H9 (cell line): Measurements from ENCODE around the gene DCP1A. TPM values are rescaled to one million over a fixed set of nuclear protein-coding genes. Genes with fewer than 3 reads are reported as not detected.

Source experiments
- DNase-seq: peaks from one replicate; pipeline ENCODE4 v3.0.0-alpha.2; 2017
- H2AFZ ChIP-seq: one replicate; pipeline ENCODE4 v1.6.1; 2013; ENCODE audit warnings: mild to moderate bottlenecking, low read length, control low read depth, moderate library complexity
- H2AK5ac ChIP-seq: 2 replicates; pipeline ENCODE4 v1.6.1; 2013; ENCODE audit warnings: low read length, control low read depth, mixed read lengths; ENCODE audit not compliant: insufficient read length
- H2BK120ac ChIP-seq: one replicate; pipeline ENCODE4 v1.6.1; 2013; ENCODE audit warnings: low read depth, mild to moderate bottlenecking, low read length, control low read depth, inconsistent platforms; ENCODE audit not compliant: poor library complexity, severe bottlenecking
- H2BK12ac ChIP-seq: 2 replicates; pipeline ENCODE4 v1.6.1; 2013; ENCODE audit warnings: low read length, control low read depth, mixed read lengths, low read depth; ENCODE audit not compliant: insufficient read length
- H2BK15ac ChIP-seq: 2 replicates; pipeline ENCODE4 v1.6.1; 2013; ENCODE audit warnings: low read depth, low read length, control low read depth
- H2BK20ac ChIP-seq: one replicate; pipeline ENCODE4 v1.6.1; 2013; ENCODE audit warnings: low read depth, mild to moderate bottlenecking, low read length, control low read depth, inconsistent platforms; ENCODE audit not compliant: poor library complexity, severe bottlenecking
- H2BK5ac ChIP-seq: 2 replicates; pipeline ENCODE4 v1.6.1; 2013; ENCODE audit warnings: low read length, control low read depth, mixed read lengths; ENCODE audit not compliant: insufficient read length
- H3K14ac ChIP-seq: 2 replicates; pipeline ENCODE4 v1.6.1; 2013; ENCODE audit warnings: low read length, control low read depth; ENCODE audit not compliant: insufficient read depth
- H3K18ac ChIP-seq: 2 replicates; pipeline ENCODE4 v1.6.1; 2013; ENCODE audit warnings: low read depth, mild to moderate bottlenecking, mixed read lengths, low read length, control low read depth; ENCODE audit not compliant: insufficient read length
- H3K23ac ChIP-seq: 2 replicates; pipeline ENCODE4 v1.6.1; 2013; ENCODE audit warnings: low read length, control low read depth, mixed read lengths, low read depth; ENCODE audit not compliant: insufficient read length
- H3K23me2 ChIP-seq: 2 replicates; pipeline ENCODE4 v1.6.1; 2013; ENCODE audit warnings: low read depth, mild to moderate bottlenecking, mixed read lengths, low read length, control low read depth; ENCODE audit not compliant: insufficient read length, poor library complexity, severe bottlenecking
- H3K27ac ChIP-seq: 2 replicates; pipeline ENCODE4 v1.5.1; 2013; ENCODE audit warnings: low read length, control low read depth, mixed read lengths, low read depth; ENCODE audit not compliant: insufficient read length
- H3K27me3 ChIP-seq: 2 replicates; pipeline ENCODE4 v1.6.1; 2013; ENCODE audit warnings: low read length, control low read depth, inconsistent platforms; ENCODE audit not compliant: insufficient read depth
- H3K4ac ChIP-seq: 2 replicates; pipeline ENCODE4 v1.6.1; 2013; ENCODE audit warnings: low read depth, mild to moderate bottlenecking, control low read depth, inconsistent platforms, low read length, moderate library complexity
- H3K4me1 ChIP-seq: 2 replicates; pipeline ENCODE4 v1.6.1; 2013; ENCODE audit warnings: low read length, control low read depth, inconsistent platforms; ENCODE audit not compliant: insufficient read depth
- H3K4me2 ChIP-seq: 2 replicates; pipeline ENCODE4 v1.6.1; 2013; ENCODE audit warnings: low read length, control low read depth, mixed read lengths; ENCODE audit not compliant: insufficient read length, insufficient read depth
- H3K56ac ChIP-seq: 2 replicates; pipeline ENCODE4 v1.6.1; 2013; ENCODE audit warnings: low read depth, mild to moderate bottlenecking, mixed read lengths, low read length, control low read depth; ENCODE audit not compliant: insufficient read length
- H3K79me1 ChIP-seq: 2 replicates; pipeline ENCODE4 v1.6.1; 2013; ENCODE audit warnings: low read depth, mild to moderate bottlenecking, moderate library complexity, low read length, control low read depth, inconsistent platforms; ENCODE audit not compliant: insufficient read depth, poor library complexity, severe bottlenecking
- H3K79me2 ChIP-seq: 2 replicates; pipeline ENCODE4 v1.6.1; 2013; ENCODE audit warnings: low read length, control low read depth, inconsistent platforms; ENCODE audit not compliant: insufficient read depth
- H3K9ac ChIP-seq: 2 replicates; pipeline ENCODE4 v1.6.1; 2013; ENCODE audit warnings: low read length, control low read depth, mixed read lengths; ENCODE audit not compliant: insufficient read length; ENCODE audit errors: extremely low read depth
- H3K9me3 ChIP-seq: one replicate; pipeline ENCODE4 v1.6.1; 2013; ENCODE audit warnings: low read depth, low read length, inconsistent platforms; ENCODE audit not compliant: control insufficient read depth
- H3T11ph ChIP-seq: one replicate; pipeline ENCODE4 v1.6.1; 2013; ENCODE audit warnings: mild to moderate bottlenecking, low read length, control low read depth, inconsistent platforms
- H4K20me1 ChIP-seq: one replicate; pipeline ENCODE4 v1.6.1; 2013; ENCODE audit not compliant: control insufficient read depth, insufficient read length, insufficient read depth
- H4K5ac ChIP-seq: 2 replicates; pipeline ENCODE4 v1.6.1; 2013; ENCODE audit warnings: low read depth, mild to moderate bottlenecking, mixed read lengths, low read length, control low read depth; ENCODE audit not compliant: insufficient read length
- H4K8ac ChIP-seq: replicated peaks from 2 replicates; pipeline ENCODE4 v1.6.1; 2013; ENCODE audit warnings: low read length, control low read depth, mixed read lengths, low read depth; ENCODE audit not compliant: insufficient read length
- H4K91ac ChIP-seq: 2 replicates; pipeline ENCODE4 v1.6.1; 2013; ENCODE audit warnings: low read depth, mild to moderate bottlenecking, moderate library complexity, mixed read lengths, low read length, control low read depth; ENCODE audit not compliant: insufficient read length
- H3K27ac Mint-ChIP-seq, 3 experiments: 2 replicates in 2 of 3; 3 replicates in 1 of 3; pipeline ENCODE4 v1.8.0; 2020 to 2021; ENCODE audit warnings: mixed read lengths in 3 of 3, mild to moderate bottlenecking in 1 of 3, moderate library complexity in 1 of 3
- H3K27me3 Mint-ChIP-seq: 2 replicates; pipeline ENCODE4 v1.8.0; 2021; ENCODE audit warnings: low read depth, mild to moderate bottlenecking, moderate library complexity, mixed read lengths
- H3K36me3 Mint-ChIP-seq, 3 experiments: 2 replicates in 2 of 3; 3 replicates in 1 of 3; pipeline ENCODE4 v1.8.0; 2020 to 2021; ENCODE audit warnings: low read depth in 3 of 3, mixed read lengths in 3 of 3; ENCODE audit not compliant: insufficient read depth in 1 of 3
- H3K4me1 Mint-ChIP-seq, 2 experiments: 2 replicates each; pipeline ENCODE4 v1.8.0; 2020; ENCODE audit warnings: mixed read lengths in 2 of 2
- H3K4me3 Mint-ChIP-seq, 2 experiments: 2 replicates in 1 of 2; 3 replicates in 1 of 2; pipeline ENCODE4 v1.8.0; 2020 to 2021; ENCODE audit warnings: mild to moderate bottlenecking in 2 of 2, mixed read lengths in 2 of 2, moderate library complexity in 1 of 2
- H3K9me3 Mint-ChIP-seq, 2 experiments: 2 replicates in 1 of 2; 3 replicates in 1 of 2; pipeline ENCODE4 v1.8.0; 2020; ENCODE audit warnings: mild to moderate bottlenecking in 2 of 2, mixed read lengths in 2 of 2, moderate library complexity in 1 of 2
- WGBS: extraction: QIAGEN DNeasy Blood & Tissue Kit; methylation state at CpG from one replicate; pipeline ENCODE4 v1.1.7; 2013; ENCODE audit warnings: missing lambda C conversion rate, low lambda C conversion rate, mixed read lengths; ENCODE audit not compliant: insufficient read length; ENCODE audit errors: extremely low coverage; 5-methylcytosine and 5-hydroxymethylcytosine counted together
- total RNA-seq: library from RNA; stranded (reverse); gene quantifications from 2 replicates; pipeline ENCODE4 v1.2.1, GENCODE V29; 2021
- TF ChIP-seq, protein P1 (sequence below): fragments of 200-600 bp; sonication (generic); conservative IDR thresholded peaks from 3 replicates; pipeline ENCODE4 v1.8.0; 2021; ENCODE audit warnings: antibody characterized with exemption, mild to moderate bottlenecking

Gene DCP1A
- total RNA-seq, 1 experiment from 2014 or later = 17.8 TPM

GRCh38 chr3:53311882-53312281 lies 35.5 kb downstream of the DCP1A start:
- no peaks in the 10 kb centered on the region; a peak in 1 of 5 replicates for H3K9me3 Mint-ChIP-seq
- H4K20me1 ChIP-seq = no peaks in the 10 kb centered on the region
- H3K4me1 ChIP-seq = no peaks in the 10 kb centered on the region
- H3K27me3 ChIP-seq = no peaks in the 10 kb centered on the region
- H3K4me2 ChIP-seq = no peak overlapping the region
- H3K4me1 Mint-ChIP-seq = no peaks in the 10 kb centered on the region
- H3K27me3 Mint-ChIP-seq = no peaks in the 10 kb centered on the region
- H3K9me3 ChIP-seq = no peaks in the 10 kb centered on the region
- H3K9ac ChIP-seq = no peak overlapping the region
- H3K4me3 Mint-ChIP-seq = no peak overlapping the region
- no peak overlapping the region for H3K4ac ChIP-seq
- no peak overlapping the region for H3K18ac ChIP-seq
- H2BK5ac ChIP-seq = no peak overlapping the region
- H2BK12ac ChIP-seq = no peak overlapping the region
- no peak overlapping the region for H2AK5ac ChIP-seq
- no peak overlapping the region for H2BK15ac ChIP-seq
- no peaks in the 10 kb centered on the region for H3K23me2 ChIP-seq
- H4K91ac ChIP-seq = no peak overlapping the region
- H3K27ac ChIP-seq = no peak overlapping the region
- no peak overlapping the region for H3K23ac ChIP-seq
- H3K56ac ChIP-seq = no peak overlapping the region
- H3T11ph ChIP-seq = no peak overlapping the region
- no peaks in the 10 kb centered on the region for H3K79me2 ChIP-seq
- peak overlapping the region; percentile 45 to 49 (median 47); a peak in 2 of 7 replicates for H3K27ac Mint-ChIP-seq
- H4K8ac ChIP-seq = no peak overlapping the region
- H3K14ac ChIP-seq = no peak overlapping the region
- no peak overlapping the region for H4K5ac ChIP-seq
- no CpG with 5 or more reads among the region's 3 CpGs for WGBS
- TF ChIP-seq, protein P1, sequence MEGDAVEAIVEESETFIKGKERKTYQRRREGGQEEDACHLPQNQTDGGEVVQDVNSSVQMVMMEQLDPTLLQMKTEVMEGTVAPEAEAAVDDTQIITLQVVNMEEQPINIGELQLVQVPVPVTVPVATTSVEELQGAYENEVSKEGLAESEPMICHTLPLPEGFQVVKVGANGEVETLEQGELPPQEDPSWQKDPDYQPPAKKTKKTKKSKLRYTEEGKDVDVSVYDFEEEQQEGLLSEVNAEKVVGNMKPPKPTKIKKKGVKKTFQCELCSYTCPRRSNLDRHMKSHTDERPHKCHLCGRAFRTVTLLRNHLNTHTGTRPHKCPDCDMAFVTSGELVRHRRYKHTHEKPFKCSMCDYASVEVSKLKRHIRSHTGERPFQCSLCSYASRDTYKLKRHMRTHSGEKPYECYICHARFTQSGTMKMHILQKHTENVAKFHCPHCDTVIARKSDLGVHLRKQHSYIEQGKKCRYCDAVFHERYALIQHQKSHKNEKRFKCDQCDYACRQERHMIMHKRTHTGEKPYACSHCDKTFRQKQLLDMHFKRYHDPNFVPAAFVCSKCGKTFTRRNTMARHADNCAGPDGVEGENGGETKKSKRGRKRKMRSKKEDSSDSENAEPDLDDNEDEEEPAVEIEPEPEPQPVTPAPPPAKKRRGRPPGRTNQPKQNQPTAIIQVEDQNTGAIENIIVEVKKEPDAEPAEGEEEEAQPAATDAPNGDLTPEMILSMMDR = no peak
- H2BK120ac ChIP-seq = no peak overlapping the region
- peaks cover 28 to 54% (median 48%) of the 10 kb centered on the region in 3 experiments; a peak in 6 of 7 replicates for H3K36me3 Mint-ChIP-seq
- no peak overlapping the region for H2AFZ ChIP-seq
- no peaks in the 10 kb centered on the region for H3K79me1 ChIP-seq
- DNase-seq = no peak
- H2BK20ac ChIP-seq = no peak overlapping the region
